Stomach (tissue), 4 donors: Measurements from ENCODE around the gene ANKRD33.

Experiments used
- CTCF ChIP-seq, 7 experiments: fragments of 450-650 bp in 4 of 7; fragments of 200-600 bp in 3 of 7; sonication (generic) in 3 of 7; IDR thresholded peaks; one replicate each; pipeline ENCODE4 v1.5.1; 2016 to 2019; ENCODE audit warnings: antibody characterized with exemption in 7 of 7, control low read depth in 2 of 7, mild to moderate bottlenecking in 1 of 7
- POLR2A ChIP-seq, 4 donors: fragments of 450-650 bp; IDR thresholded peaks; one replicate each; pipeline ENCODE4 v1.6.1; 2016; ENCODE audit warnings: antibody characterized with exemption in 4 of 4, control low read depth in 2 of 4, mild to moderate bottlenecking in 1 of 4, moderate library complexity in 1 of 4

- TF ChIP-seq CTCF (IDR thresholded peaks at IDR 0.05) = no peak
- no peak for TF ChIP-seq POLR2A (IDR thresholded peaks at IDR 0.05)
Observed at GRCh38 chr12:51917746-51918453, 30.0 kb downstream of the ANKRD33 start.
